HG03571 (cell line): ENCODE data around the gene PTPN20.
"Not testable (repeated sequence)": the region's sequence is repeated elsewhere in the genome, so short reads cannot be mapped to it uniquely, and the experiment has no call there.

Experiments used
- ATAC-seq: cut with Tn5 transposase; IDR thresholded peaks from one replicate; pipeline ENCODE4 v1.9.1; 2021; ENCODE audit not compliant: unreplicated experiment

The PTPN20 gene, protein sequence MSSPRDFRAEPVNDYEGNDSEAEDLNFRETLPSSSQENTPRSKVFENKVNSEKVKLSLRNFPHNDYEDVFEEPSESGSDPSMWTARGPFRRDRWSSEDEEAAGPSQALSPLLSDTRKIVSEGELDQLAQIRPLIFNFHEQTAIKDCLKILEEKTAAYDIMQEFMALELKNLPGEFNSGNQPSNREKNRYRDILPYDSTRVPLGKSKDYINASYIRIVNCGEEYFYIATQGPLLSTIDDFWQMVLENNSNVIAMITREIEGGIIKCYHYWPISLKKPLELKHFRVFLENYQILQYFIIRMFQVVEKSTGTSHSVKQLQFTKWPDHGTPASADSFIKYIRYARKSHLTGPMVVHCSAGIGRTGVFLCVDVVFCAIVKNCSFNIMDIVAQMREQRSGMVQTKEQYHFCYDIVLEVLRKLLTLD

DNA sequence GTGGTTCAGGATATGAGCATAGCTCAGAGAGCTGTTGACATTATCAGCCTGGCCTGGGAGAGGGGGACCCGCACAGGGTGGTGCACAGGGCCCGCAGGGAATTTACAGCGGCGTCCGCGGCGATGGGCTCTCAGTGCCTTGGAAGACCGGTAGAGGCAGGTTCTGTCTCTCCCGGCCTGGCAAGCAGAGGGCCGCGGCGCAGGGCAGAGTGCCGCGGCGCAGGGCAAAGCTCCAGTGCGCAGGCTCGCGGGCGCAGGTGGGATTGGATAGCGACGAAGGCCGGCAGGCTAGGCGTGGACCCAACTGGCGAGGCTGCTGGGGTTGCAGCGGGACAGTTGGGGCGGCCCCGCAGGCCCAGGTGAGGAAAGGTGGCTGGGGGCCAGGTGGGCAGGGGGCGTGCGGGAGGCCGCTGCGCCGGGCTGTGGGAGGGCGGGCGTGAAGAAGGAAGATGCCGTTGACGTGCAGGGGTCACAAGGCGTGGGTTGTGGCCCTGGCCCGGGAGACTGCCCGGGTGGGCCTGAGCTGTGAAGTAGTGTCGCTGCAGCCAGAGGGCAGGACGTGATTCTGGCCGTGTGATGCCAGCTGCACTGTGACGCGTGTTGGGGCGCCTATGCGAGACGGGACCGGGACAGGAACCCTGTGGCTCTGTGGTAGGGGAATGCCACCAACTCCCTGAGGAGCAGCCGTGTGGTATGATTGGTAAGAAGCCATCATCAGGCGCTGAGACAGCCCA lies at the start of gene PTPN20:
Gene PTPN20 (plus strand): TSS at position 285 of the 733 bp plus-strand sequence. CDS start 21,072 bp downstream, outside the sequence.
- ATAC-seq: not testable (repeated sequence)

DNA sequence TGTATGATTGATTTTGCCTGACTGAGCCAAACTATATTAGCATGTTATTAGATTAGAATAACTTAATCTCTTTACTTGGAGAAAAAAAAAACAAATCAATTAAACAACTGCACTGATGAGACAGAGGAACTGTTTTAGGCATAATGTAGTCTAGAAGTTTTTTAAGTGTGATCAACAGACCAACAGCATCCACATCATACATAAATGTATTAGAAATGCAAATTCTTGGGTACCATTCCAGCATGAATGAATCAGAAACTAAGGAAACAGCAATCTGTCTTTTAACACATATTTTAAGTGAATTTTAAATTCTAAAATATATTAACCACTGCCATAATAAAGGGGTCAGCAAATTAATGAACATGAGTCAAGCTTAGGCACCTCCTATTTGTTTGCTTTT lies 41.5 kb upstream of the PTPN20 start:
- ATAC-seq: not testable (repeated sequence)

DNA sequence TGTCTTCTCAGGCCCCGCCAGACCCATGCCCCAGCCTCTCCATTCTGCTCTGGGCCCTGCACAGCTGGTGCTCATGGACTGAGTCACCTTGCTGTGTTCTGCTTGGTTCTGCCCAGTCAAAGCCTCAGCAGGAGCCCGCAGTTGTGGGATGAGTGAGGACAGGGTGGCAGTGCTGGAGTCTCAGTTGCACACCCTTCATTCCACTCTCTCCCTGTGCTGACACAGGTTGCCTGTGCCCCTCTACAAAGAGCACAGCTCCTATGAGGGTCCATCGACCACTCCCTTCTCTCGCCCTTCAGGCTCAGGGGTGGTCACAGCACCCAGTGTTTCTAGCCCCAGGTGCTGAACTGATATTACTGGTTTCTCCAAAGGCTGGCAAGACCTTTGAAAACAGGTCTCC lies 39.6 kb upstream of the PTPN20 start:
- not testable (repeated sequence) for ATAC-seq

DNA sequence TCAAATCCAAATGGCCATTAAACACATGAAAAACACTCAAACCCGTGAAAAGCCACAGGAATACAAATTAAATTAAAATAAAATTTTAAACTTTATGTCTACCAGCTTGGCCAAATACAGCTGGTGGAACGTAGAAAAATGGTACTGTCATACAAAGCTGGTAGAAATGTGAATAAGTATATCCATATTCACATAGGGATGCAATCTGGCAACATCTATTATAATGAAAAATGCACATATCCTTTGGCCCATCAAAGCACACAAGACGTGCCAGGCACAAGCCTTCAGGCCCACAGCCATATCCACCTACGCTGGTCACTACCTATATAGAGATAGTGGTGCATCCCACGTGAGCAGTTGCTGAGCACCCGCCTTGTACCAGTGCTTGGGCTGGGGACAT lies 35.9 kb upstream of the PTPN20 start:
- not testable (repeated sequence) for ATAC-seq

DNA sequence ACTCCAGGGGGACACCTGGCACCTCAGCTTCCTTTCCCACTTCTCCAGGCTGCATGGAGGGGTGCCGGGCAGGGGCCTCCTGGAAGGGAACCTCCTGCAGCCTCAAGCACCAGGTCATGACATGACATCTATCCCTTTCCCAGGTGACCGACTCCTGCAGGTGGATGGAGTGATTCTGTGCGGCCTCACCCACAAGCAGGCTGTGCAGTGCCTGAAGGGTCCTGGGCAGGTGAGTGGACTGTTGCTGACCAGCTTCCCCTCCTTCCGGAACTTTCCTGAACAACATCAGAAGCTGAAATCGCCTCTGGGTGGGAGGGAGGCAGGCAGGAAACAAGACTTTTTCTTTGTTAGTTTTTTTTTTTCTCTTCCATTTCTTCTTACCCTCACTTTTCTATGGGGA lies 34.5 kb upstream of the PTPN20 start:
- not testable (repeated sequence) for ATAC-seq

DNA sequence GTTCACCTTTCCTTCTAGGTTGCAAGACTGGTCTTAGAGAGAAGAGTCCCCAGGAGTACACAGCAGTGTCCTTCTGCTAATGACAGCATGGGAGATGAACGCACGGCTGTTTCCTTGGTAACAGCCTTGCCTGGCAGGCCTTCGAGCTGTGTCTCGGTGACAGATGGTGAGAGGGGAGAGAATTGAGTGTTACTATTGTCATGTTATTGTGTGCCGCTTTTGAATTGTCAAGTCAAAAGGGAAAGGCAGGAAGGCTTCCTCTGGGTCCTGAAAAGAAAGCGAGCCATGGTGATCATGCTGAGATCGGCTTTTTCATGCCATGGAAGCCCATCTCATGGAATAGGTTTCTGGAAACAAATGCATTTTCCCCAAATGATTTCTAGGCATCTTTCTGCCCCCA lies 32.5 kb upstream of the PTPN20 start:
- ATAC-seq: not testable (repeated sequence)

DNA sequence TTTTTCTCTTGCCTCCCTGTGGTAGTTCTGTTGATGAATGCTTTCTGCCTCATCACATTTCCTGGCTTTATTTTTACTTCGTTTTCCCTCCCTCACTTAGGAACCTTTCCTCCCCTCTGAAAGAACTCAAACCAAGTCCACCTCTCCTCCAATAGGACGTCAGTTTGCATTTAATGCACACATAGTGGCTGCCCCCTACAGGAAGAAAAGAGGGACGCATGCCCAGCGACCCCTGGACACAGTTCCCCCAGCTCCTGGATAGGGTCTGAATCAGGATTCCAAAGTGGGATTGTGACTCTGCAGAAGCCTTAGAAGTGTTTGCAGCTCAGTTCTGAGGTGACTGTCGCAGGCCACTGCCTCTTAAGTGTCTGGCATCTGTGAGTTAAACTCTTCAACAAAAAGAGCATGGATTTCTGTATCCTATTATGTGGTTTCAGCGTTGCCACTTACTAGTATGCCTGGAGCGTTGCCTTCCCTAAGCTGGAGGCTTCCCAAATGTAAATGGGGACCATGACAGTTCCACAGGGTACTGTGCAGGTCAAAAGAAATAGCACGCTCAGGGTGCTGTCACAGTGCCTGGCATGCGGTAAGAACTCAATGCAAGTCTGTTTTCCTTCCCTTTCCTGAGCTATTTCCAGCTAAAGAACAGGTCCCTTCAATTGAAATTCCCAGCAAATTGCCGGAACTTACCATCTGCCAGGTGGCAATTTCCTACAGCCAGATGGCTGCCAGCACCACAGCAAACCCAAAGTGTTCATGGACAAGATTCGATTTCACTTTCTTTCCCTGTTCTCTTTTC lies 20.2 kb upstream of the PTPN20 start:
- not testable (repeated sequence) for ATAC-seq

DNA sequence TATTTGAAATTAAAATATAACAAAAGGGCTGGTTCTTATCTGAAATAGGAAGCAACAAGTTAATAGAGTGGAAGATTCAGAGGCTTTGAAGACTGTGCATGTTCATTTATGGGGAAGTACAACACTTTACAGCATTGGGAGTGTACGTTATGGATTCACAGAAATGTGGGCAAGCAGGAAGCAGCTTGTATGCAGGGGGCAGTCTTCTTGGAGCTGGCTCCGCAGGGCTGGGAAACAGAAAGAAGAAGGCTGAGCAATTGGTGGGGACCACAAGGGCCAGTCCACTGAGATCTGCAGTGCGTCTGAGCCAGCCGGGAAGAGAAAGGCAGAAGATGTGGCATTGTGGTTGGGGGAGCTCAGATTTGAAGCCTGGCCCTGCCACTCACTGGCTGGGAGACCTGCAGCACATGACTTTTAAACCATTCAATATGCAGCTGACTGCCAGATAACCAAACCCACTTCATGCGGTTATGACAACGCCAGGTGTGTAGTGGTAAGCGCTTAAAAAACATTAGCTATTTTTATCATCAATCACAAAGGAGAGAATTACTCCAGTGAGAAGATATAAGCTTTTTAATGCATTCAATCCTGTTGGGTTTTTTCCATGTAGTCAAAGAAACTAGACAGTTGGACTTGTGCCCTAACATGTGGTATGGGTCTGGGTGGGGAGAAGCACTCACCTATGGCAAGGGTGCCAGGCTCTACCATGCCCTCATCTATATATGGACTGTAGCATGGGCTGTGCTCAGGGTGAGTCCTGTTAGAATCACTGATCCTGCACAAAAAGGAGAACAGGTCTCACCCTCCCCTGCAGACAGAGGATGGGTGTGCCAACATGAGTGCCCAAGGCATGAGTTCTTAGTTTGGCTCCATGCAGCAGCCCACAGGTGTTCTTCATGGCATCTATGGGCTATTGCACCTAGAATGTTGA lies 14.2 kb upstream of the PTPN20 start:
- not testable (repeated sequence) for ATAC-seq

DNA sequence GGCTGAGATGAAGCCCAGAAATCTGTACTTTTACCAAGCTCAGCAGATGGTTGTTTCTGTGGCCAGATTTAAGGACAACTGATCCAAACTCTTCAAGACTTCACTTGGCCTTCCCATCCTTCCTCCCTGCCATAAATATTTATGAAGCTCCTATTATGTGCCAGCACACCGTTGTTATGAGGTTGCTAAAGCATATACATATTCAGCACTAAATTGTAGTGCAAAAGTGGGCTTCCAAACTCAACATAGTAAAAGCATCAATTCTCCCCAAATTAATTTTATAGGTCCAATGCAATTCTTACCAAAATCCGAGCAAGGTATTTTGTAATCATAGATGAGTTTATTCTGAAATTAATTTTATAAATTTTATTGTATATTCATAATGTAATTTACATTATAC lies 10.0 kb upstream of the PTPN20 start:
- ATAC-seq: not testable (repeated sequence)

DNA sequence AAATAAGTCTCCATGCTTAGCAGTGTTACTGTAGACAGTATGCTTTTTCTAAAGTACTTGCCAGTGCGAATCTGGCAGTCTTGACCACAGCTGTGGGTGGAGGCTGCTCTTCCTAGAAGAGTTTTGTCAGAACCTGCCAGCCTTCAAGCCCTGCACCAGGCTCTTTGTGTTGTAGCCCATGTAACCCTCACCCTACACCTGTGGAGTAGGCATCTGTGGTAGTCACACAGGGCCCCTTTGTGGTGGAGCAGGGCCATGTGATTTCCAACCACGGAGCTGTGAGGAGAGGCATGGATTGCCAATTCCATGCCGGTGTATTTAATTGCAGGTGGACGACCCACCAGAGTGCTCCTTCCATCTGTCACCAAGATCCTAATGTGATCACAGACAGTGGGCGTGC lies 7.4 kb upstream of the PTPN20 start:
- not testable (repeated sequence) for ATAC-seq

DNA sequence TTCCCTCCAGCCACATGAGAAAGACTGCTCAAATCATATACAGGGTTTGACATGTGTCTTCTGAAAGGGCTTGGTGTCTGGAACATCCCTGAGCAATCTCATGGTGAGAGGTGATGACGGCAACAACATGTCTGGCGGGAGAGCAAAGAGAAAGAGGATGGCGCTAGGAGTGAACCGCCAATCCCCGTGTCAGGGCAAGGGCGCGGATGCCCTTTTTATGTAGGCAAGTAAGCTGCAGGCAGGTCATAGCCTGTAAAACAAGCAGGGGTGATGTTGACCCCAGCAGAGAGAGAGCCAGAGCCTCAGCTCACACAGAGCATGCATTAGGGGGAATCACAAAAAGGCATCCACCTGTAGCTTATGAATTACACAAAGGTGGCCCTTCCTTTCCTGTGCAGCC lies 4.9 kb upstream of the PTPN20 start:
- ATAC-seq: not testable (repeated sequence)

DNA sequence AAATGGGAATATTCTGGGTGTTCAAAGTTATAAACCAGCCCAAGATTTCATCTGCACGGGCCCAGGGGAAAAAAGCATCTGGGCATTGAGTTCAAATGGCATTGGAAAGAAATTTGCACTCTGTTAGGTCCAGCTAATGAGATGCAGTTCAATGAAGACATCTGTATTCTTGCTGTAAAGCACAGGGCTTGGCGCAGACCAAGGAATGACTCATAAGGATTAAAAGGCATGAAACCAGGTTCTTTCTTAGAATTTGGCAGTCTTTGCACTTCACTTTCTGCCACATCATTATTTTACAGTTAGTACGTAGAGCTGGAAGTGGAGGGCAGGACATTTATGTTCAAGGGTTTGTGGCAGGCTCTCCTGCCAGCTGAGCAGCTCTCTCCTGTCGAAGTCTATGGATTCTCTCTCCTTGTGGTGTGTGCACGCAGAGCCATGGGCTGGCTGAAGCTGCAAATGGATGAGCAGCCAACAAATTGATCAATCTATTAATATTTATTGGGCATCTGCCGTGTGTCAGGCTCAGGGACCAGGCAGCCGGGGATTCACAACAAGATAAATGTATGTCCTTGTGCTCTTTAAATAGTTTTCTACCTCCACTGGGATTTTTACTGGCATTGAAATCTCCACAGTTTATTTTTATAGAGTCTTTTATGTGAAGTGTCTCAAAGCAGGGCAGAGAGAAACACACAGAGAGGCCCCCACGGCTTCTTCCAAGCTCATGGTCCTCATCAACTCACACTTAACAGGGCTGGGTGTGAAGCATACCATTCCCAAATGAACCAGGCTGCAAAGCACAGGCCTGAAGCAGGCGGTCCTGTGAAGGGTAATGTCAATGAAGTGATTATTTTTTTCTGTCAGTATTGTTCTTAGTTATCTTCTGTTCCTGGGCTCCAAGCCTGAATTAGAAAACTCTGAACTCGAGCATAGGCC lies 3.8 kb upstream of the PTPN20 start:
- ATAC-seq: not testable (repeated sequence)

DNA sequence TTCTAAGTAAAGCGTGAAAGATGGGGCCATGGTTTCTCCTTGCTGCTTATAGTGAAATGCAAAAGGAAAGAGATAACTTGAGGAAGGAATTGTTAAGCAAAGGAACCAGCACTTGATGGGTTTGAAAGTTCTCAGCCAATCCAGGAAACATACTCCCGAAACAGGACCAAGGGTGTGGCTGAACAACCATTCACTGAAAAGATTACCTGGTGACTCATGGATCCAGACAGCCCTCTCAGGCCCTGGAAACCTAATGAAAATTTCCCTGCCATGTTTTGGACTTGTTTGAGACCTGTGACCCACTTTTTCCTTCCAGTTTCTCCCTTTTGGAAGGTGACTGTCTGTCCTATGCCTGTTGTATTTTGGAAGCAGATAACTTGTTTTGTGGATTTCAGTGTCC lies 11.3 kb downstream of the PTPN20 start:
- ATAC-seq: not testable (repeated sequence)

DNA sequence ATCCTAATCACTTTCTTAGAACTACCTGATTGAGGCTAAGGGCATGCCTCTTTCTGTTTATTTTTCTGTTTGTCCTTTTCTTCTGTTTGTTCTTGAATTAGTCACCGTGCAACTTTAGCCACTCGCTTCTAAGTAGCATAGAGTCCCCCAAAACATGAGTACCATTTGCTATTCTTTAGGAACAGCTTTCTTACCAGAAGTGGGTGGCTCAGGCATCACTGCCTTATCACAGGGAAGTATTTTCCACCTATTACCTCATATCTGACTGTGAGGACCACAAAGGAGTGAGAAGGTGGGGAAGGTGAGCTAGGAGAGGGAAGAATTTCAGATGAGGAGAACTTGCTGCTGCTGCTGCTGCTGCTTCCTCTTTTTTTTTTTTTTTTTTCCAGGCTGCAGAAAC lies 13.9 kb downstream of the PTPN20 start:
- ATAC-seq: not testable (repeated sequence)

DNA sequence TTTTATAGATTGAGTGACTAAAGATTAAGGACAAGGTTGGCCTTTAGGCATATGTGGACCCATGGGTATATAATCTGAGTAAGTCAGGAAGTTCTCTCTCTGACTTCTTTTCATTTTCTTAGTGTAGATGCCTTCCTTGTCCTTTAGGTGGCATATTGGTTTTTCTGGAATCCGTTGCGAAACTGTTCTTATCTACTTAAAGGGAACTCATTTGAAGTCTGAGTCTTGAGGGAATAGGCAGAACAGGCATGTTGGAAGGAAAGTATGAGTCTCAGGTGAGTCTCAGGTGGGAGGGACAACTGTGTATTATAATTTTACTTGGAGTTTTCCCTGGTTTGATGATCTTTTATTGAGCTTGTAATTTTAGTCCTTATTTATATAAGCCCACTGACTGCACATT lies 14.6 kb downstream of the PTPN20 start:
- not testable (repeated sequence) for ATAC-seq

DNA sequence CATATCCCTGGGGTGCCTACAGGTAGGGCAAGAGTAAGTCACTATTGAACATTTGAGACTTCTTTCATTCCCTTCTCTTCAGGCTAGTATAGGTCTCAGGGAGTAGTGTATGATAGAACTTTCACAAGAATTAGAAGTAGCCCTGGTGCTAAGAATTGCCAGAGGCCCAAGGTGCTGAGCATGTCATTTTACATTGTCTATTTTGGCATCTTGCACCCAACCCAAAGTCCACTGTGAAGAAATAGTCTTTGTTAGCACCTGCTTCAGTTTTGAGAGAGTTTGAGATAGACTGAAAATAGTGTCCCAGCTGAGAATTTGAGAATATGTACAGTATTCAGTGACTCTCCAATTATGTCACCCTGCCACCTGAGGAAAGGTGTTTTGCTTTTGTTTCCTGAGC lies 17.6 kb downstream of the PTPN20 start:
- not testable (repeated sequence) for ATAC-seq

DNA sequence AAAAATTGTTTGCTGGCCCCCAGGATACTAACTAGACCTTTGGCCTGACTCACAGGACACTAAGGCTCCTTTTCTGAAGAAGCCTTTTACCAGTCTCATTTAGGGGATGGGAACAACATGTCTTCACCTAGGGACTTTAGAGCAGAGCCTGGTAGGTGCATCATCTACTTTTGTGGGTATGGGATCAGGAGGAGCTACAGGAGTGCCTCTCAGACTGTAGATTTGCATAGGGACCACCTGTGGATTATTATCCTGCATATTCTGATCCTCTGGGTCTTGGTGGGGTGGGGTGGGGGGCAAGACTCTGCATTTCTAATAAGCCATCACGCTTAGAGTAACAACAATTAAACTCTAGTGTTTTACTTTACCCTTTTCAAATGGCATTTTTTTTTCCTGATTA lies 21.2 kb downstream of the PTPN20 start:
- not testable (repeated sequence) for ATAC-seq

DNA sequence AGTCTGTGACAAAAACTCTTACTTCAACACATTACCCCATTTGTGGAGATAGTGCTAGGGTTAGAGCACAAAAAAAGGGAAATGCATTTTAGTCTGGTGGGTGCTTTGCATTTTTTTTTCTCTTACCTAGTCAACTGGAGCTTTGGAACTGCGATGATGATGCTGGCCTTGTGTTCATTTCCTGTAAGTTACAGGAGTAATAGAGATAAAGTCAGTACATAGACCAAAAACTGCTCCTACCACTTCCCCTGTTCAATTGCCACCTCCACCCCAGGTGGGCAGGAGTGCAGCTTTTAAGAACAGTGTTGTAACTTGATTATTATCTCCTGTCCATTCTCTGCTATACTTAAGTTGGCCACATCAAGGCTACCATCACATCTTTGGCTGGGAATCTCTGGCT lies 29.9 kb downstream of the PTPN20 start:
- ATAC-seq: not testable (repeated sequence)
